Neural cell (in vitro differentiated cells): ENCODE results near the gene EIF4A3. TPM values are rescaled to one million over a fixed set of nuclear protein-coding genes. Genes with fewer than 3 reads are reported as not detected.

Experiments
- H2AFZ ChIP-seq: fragments of 200-600, 300-800 bp; sonication (generic), shearing (Covaris generic); 2 replicates; pipeline ENCODE4 v1.6.0; 2014; ENCODE audit warnings: low read depth, mild to moderate bottlenecking, antibody characterized with exemption, low read length, moderate library complexity
- H3F3A ChIP-seq: fragments of 200-600 bp; shearing (Covaris generic); 2 replicates; pipeline ENCODE4 v1.6.1; 2016; ENCODE audit warnings: mild to moderate bottlenecking, moderate library complexity, mixed read lengths, antibody characterized with exemption, low read length; ENCODE audit not compliant: insufficient read depth, poor library complexity, severe bottlenecking
- H3K27ac ChIP-seq: fragments of 200-600, 300-800 bp; sonication (generic), shearing (Covaris generic); 2 replicates; pipeline ENCODE4 v1.5.1; 2014; ENCODE audit warnings: mild to moderate bottlenecking, low read length, moderate library complexity
- H3K27me3 ChIP-seq: fragments of 300-800, 200-600 bp; sonication (generic), shearing (Covaris generic); 2 replicates; pipeline ENCODE4 v1.6.0; 2014; ENCODE audit warnings: mild to moderate bottlenecking, low read depth, low read length, moderate library complexity; ENCODE audit not compliant: insufficient read depth
- H3K36me3 ChIP-seq: fragments of 300-800, 200-600 bp; sonication (generic), shearing (Covaris generic); 2 replicates; pipeline ENCODE4 v1.5.1; 2014; ENCODE audit warnings: mild to moderate bottlenecking, antibody characterized with exemption, low read length, moderate library complexity; ENCODE audit not compliant: insufficient read depth
- H3K4me2 ChIP-seq: fragments of 300-800, 200-600 bp; sonication (generic), shearing (Covaris generic); 2 replicates; pipeline ENCODE4 v1.6.0; 2014; ENCODE audit warnings: mild to moderate bottlenecking, low read length
- H3K4me3 ChIP-seq: fragments of 300-800, 200-600 bp; sonication (generic), shearing (Covaris generic); 2 replicates; pipeline ENCODE4 v1.5.1; 2014; ENCODE audit warnings: mild to moderate bottlenecking, low read length, moderate library complexity
- H3K79me2 ChIP-seq: fragments of 200-600 bp; shearing (Covaris generic); replicated peaks from 2 replicates; pipeline ENCODE4 v1.6.0; 2014; ENCODE audit warnings: mild to moderate bottlenecking, low read length, moderate library complexity; ENCODE audit not compliant: insufficient read depth
- H3K9ac ChIP-seq: fragments of 300-800, 200-600 bp; sonication (generic), shearing (Covaris generic); 2 replicates; pipeline ENCODE4 v1.6.1; 2016; ENCODE audit warnings: mild to moderate bottlenecking, low read length, mixed read lengths
- H3K9me2 ChIP-seq: fragments of 200-600 bp; shearing (Covaris generic); 2 replicates; pipeline ENCODE4 v1.6.1; 2016; ENCODE audit warnings: mild to moderate bottlenecking, low read length, mixed read lengths; ENCODE audit not compliant: insufficient read depth
- H3K9me3 ChIP-seq: fragments of 200-600, 300-800 bp; sonication (generic), shearing (Covaris generic); 2 replicates; pipeline ENCODE4 v1.6.1; 2016; ENCODE audit warnings: mild to moderate bottlenecking, mixed run types, low read length, moderate library complexity, mixed read lengths
- H4K20me1 ChIP-seq: fragments of 200-600 bp; shearing (Covaris generic); 2 replicates; pipeline ENCODE4 v1.6.1; 2016; ENCODE audit warnings: mild to moderate bottlenecking, mixed run types; ENCODE audit not compliant: insufficient read depth
- EP300 ChIP-seq: fragments of 450-650 bp; conservative IDR thresholded peaks from 2 replicates; pipeline ENCODE4 v1.6.1; 2014; ENCODE audit warnings: antibody characterized with exemption, mild to moderate bottlenecking, moderate library complexity; ENCODE audit not compliant: poor library complexity, severe bottlenecking
- EZH2 ChIP-seq: fragments of 200-600, 300-800 bp; shearing (Covaris generic), sonication (generic); IDR thresholded peaks from 2 replicates; pipeline ENCODE4 v1.6.1; 2014; ENCODE audit warnings: antibody characterized with exemption, low read length, borderline replicate concordance, mild to moderate bottlenecking; ENCODE audit not compliant: insufficient read depth, poor library complexity, severe bottlenecking
- MXI1 ChIP-seq: fragments of 450-650 bp; conservative IDR thresholded peaks from 2 replicates; pipeline ENCODE4 v1.6.1; 2014; ENCODE audit warnings: antibody characterized with exemption, mild to moderate bottlenecking; ENCODE audit not compliant: poor library complexity, severe bottlenecking
- POLR2AphosphoS5 ChIP-seq: IDR thresholded peaks from 2 replicates; pipeline ENCODE4 v1.6.1; 2012
- RAD21 ChIP-seq: fragments of 450-650 bp; conservative IDR thresholded peaks from 2 replicates; pipeline ENCODE4 v1.6.1; 2014; ENCODE audit warnings: antibody characterized with exemption, mild to moderate bottlenecking, moderate library complexity
- SMC3 ChIP-seq: fragments of 450-650 bp; conservative IDR thresholded peaks from 2 replicates; pipeline ENCODE4 v1.6.1; 2014; ENCODE audit warnings: antibody characterized with exemption, mild to moderate bottlenecking, moderate library complexity; ENCODE audit not compliant: poor library complexity
- TAF1 ChIP-seq: IDR thresholded peaks from 2 replicates; pipeline ENCODE4 v1.6.1; 2012; ENCODE audit warnings: low read depth
- polyA plus RNA-seq: library from polyadenylated mRNA; depleted of rRNA; stranded (reverse); fragments of >200 nt; gene quantifications from 2 replicates; pipeline ENCODE4 v1.2.3, GENCODE V29; 2014
- TF ChIP-seq, protein P1 (sequence below): fragments of 450-650 bp; IDR thresholded peaks from 2 replicates; pipeline ENCODE4 v1.5.1; 2014; ENCODE audit warnings: antibody characterized with exemption, mild to moderate bottlenecking, moderate library complexity; ENCODE audit not compliant: poor library complexity, severe bottlenecking
- TF ChIP-seq, protein P2 (sequence below): IDR thresholded peaks from 2 replicates; pipeline ENCODE4 v1.6.1; 2012; ENCODE audit warnings: borderline replicate concordance

Gene EIF4A3
- polyA plus RNA-seq, 1 donor from 2014 or later = 109 TPM

GRCh38 chr17:80107231-80108021 is 39.5 kb downstream of the EIF4A3 start:
- Histone ChIP-seq H3K27me3 (no peaks in the 10 kb centered on the region), H3K4me2 (no peak overlapping the region), H3K36me3 (no peaks in the 10 kb centered on the region), H3K27ac (no peak overlapping the region), H3K9me3 (no peaks in the 10 kb centered on the region), H4K20me1 (no peaks in the 10 kb centered on the region), H3K9me2 (no peaks in the 10 kb centered on the region), H2AFZ (no peak overlapping the region), H3K9ac (no peak overlapping the region), H3K4me3 (no peak overlapping the region), H3F3A (no peaks in the 10 kb centered on the region), H3K79me2 (peaks cover 1% of the 10 kb centered on the region)
- TF ChIP-seq SMC3 (no peak), RAD21 (no peak), TAF1 (no peak), POLR2AphosphoS5 (no peak), EP300 (no peak), EZH2 (no peak), MXI1 (no peak)
- TF ChIP-seq, protein P1, sequence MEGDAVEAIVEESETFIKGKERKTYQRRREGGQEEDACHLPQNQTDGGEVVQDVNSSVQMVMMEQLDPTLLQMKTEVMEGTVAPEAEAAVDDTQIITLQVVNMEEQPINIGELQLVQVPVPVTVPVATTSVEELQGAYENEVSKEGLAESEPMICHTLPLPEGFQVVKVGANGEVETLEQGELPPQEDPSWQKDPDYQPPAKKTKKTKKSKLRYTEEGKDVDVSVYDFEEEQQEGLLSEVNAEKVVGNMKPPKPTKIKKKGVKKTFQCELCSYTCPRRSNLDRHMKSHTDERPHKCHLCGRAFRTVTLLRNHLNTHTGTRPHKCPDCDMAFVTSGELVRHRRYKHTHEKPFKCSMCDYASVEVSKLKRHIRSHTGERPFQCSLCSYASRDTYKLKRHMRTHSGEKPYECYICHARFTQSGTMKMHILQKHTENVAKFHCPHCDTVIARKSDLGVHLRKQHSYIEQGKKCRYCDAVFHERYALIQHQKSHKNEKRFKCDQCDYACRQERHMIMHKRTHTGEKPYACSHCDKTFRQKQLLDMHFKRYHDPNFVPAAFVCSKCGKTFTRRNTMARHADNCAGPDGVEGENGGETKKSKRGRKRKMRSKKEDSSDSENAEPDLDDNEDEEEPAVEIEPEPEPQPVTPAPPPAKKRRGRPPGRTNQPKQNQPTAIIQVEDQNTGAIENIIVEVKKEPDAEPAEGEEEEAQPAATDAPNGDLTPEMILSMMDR = no peak
- TF ChIP-seq, protein P2, sequence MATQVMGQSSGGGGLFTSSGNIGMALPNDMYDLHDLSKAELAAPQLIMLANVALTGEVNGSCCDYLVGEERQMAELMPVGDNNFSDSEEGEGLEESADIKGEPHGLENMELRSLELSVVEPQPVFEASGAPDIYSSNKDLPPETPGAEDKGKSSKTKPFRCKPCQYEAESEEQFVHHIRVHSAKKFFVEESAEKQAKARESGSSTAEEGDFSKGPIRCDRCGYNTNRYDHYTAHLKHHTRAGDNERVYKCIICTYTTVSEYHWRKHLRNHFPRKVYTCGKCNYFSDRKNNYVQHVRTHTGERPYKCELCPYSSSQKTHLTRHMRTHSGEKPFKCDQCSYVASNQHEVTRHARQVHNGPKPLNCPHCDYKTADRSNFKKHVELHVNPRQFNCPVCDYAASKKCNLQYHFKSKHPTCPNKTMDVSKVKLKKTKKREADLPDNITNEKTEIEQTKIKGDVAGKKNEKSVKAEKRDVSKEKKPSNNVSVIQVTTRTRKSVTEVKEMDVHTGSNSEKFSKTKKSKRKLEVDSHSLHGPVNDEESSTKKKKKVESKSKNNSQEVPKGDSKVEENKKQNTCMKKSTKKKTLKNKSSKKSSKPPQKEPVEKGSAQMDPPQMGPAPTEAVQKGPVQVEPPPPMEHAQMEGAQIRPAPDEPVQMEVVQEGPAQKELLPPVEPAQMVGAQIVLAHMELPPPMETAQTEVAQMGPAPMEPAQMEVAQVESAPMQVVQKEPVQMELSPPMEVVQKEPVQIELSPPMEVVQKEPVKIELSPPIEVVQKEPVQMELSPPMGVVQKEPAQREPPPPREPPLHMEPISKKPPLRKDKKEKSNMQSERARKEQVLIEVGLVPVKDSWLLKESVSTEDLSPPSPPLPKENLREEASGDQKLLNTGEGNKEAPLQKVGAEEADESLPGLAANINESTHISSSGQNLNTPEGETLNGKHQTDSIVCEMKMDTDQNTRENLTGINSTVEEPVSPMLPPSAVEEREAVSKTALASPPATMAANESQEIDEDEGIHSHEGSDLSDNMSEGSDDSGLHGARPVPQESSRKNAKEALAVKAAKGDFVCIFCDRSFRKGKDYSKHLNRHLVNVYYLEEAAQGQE = no peak

DNA sequence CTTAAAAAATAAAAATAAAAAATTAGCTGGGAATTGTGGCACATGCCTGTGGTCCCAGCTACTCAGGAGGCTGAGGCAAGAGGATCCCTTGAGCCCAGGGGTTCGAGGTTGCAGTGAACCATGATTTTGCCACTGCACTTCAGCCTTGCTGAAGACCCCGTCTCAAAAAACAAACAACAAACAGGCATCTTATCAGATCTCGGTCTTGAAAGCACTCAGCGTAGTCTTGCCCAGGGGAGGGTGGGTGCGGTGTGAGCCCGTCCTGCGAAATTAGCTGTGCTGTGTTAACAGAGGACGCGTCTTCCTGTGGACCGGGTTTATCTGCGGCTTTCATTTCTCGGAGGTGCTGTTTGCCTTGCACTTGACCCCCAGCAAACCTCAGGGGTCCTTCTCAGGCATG is 40.2 kb downstream of the EIF4A3 start:
- Histone ChIP-seq H3K9ac (no peak overlapping the region), H4K20me1 (no peaks in the 10 kb centered on the region), H3K36me3 (no peaks in the 10 kb centered on the region), H3K9me2 (no peaks in the 10 kb centered on the region), H2AFZ (no peak overlapping the region), H3K79me2 (peaks cover 8% of the 10 kb centered on the region), H3K4me2 (no peak overlapping the region), H3K27me3 (no peaks in the 10 kb centered on the region), H3K27ac (no peak overlapping the region), H3K9me3 (no peaks in the 10 kb centered on the region), H3K4me3 (no peak overlapping the region), H3F3A (no peaks in the 10 kb centered on the region)
- TF ChIP-seq, protein P1 = no peak
- TF ChIP-seq RAD21 (no peak), EZH2 (no peak), MXI1 (no peak), POLR2AphosphoS5 (no peak), SMC3 (no peak), EP300 (no peak), TAF1 (no peak)
- TF ChIP-seq, protein P2 = no peak
